DOHH2 (cell line): ENCODE measurements around the gene CAMTA1.

Experiments used
- CTCF ChIP-seq: fragments of 200-600 bp; sonication (generic); IDR thresholded peaks from one replicate; pipeline ENCODE4 v1.5.1; 2014; ENCODE audit warnings: antibody characterized with exemption, mild to moderate bottlenecking, low read depth, low read length; ENCODE audit not compliant: poor library complexity, severe bottlenecking
- EZH2phosphoT487 ChIP-seq: fragments of 200-600 bp; sonication (generic); IDR thresholded peaks from 2 replicates; pipeline ENCODE4 v1.6.1; 2017; ENCODE audit warnings: borderline replicate concordance, mild to moderate bottlenecking, antibody characterized with exemption, low read length, moderate library complexity, mixed read lengths

DNA sequence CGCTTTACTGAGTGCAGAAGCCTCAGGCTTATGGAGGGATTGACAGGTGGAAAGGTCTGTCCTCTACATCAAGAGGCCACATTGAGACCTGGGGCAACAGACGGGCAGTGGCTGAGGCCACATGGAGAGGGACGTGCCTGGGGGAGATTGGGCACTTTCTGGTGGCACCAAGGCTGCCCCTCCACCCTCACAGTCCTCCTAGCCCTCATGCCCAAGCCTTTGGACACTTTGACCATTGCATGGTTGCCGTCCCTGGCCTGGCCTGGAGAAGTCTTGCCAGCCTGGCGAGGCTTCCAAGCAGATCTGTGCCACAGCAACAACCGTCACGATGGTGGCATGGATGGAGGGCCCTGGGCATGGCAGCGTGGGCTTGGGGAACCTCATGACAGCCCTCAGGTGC is 793.8 kb downstream of the CAMTA1 start:
- no peak for TF ChIP-seq CTCF
- TF ChIP-seq EZH2phosphoT487: no peak
